Forelimb muscle (tissue), 1 donor: ENCODE results near the gene RP2. TPM values are rescaled to one million over a fixed set of nuclear protein-coding genes. Genes with fewer than 3 reads are reported as not detected.

Source experiments
- DNase-seq: peaks from one replicate; pipeline ENCODE4 v3.0.0-alpha.2; 2013; ENCODE audit warnings: low read depth
- polyA plus RNA-seq: library from polyadenylated mRNA; unstranded; fragments of 120-200 nt; gene quantifications from one replicate; pipeline ENCODE4 v1.2.1, GENCODE V29; 2013; ENCODE audit not compliant: insufficient read length

The RP2 gene
- polyA plus RNA-seq, 1 donor = 7.3 TPM

GRCh38 chrX:46918434-46918833, 81.6 kb downstream of the RP2 start:
- no peak for DNase-seq

- no peak for DNase-seq
Observed at GRCh38 chrX:46920235-46920634, 83.4 kb downstream of the RP2 start.

GRCh38 chrX:46922611-46923010, 85.8 kb downstream of the RP2 start:
- DNase-seq = no peak

GRCh38 chrX:46927718-46928117, 90.9 kb downstream of the RP2 start:
- no peak for DNase-seq

GRCh38 chrX:46929439-46930261, 92.8 kb downstream of the RP2 start:
- no peak for DNase-seq

Other genes starting within 250 kb of the RP2 start
- gene SLC9A7, start 77.9 kb upstream of the RP2 start, polyA plus RNA-seq = 8.9 TPM
- gene JADE3, start 75.4 kb downstream of the RP2 start, polyA plus RNA-seq = 4.3 TPM
- 2.5 TPM for gene RGN, start 241.4 kb downstream of the RP2 start, polyA plus RNA-seq